GM19035 (cell line): Measurements from ENCODE around the gene RASGRP4.
"Not testable (repeated sequence)": the region's sequence is repeated elsewhere in the genome, so short reads cannot be mapped to it uniquely, and the experiment has no call there.

ENCODE experiments used
- ATAC-seq: cut with Tn5 transposase; IDR thresholded peaks from one replicate; pipeline ENCODE4 v1.9.1; 2021; ENCODE audit not compliant: unreplicated experiment

Gene RASGRP4, protein sequence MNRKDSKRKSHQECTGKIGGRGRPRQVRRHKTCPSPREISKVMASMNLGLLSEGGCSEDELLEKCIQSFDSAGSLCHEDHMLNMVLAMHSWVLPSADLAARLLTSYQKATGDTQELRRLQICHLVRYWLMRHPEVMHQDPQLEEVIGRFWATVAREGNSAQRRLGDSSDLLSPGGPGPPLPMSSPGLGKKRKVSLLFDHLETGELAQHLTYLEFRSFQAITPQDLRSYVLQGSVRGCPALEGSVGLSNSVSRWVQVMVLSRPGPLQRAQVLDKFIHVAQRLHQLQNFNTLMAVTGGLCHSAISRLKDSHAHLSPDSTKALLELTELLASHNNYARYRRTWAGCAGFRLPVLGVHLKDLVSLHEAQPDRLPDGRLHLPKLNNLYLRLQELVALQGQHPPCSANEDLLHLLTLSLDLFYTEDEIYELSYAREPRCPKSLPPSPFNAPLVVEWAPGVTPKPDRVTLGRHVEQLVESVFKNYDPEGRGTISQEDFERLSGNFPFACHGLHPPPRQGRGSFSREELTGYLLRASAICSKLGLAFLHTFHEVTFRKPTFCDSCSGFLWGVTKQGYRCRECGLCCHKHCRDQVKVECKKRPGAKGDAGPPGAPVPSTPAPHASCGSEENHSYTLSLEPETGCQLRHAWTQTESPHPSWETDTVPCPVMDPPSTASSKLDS

DNA sequence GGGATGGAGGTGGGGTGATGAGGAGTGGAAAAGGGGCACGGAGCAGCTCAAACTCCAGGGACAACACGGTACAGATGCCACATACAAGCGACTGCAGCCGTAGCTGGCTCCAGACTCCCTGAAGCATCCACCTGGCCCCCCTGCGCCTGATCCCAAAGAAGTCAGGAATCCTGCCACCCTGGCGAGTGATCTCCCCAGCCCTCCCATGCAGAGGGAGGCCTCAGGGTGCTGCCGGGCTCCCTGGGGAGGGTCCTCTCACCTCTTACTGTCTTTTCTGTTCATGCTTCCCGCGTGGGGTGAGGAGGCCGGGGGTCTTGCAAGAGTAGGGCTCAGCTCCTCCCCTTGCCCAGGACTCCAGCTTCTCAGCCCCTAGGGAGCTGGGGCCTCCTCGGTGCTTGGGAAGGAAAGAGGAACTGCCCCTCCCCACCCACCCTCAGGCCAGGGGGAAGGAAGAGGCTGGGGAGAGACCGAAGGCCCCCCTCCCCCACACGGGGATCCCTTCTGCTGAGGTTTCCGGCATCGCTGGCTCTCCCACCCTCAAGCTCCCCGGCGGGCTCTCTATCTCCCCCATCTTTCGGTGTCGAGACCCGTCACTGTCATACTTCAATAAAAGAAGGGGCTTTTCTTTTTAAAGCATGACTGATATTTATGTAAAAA lies at the start of gene RASGRP4:
TSS of gene RASGRP4 (minus strand) at position 410 of the 657 bp plus-strand sequence. CDS start at position 282, 128 bp downstream.
- no peak for ATAC-seq

GRCh38 chr19:38475176-38475575 lies 49.2 kb upstream of the RASGRP4 start:
- no peak for ATAC-seq

- ATAC-seq = no peak
Measured at GRCh38 chr19:38473201-38473600, 47.2 kb upstream of the RASGRP4 start.

- ATAC-seq = not testable (repeated sequence)
Measured at GRCh38 chr19:38472725-38473124, 46.7 kb upstream of the RASGRP4 start.

DNA sequence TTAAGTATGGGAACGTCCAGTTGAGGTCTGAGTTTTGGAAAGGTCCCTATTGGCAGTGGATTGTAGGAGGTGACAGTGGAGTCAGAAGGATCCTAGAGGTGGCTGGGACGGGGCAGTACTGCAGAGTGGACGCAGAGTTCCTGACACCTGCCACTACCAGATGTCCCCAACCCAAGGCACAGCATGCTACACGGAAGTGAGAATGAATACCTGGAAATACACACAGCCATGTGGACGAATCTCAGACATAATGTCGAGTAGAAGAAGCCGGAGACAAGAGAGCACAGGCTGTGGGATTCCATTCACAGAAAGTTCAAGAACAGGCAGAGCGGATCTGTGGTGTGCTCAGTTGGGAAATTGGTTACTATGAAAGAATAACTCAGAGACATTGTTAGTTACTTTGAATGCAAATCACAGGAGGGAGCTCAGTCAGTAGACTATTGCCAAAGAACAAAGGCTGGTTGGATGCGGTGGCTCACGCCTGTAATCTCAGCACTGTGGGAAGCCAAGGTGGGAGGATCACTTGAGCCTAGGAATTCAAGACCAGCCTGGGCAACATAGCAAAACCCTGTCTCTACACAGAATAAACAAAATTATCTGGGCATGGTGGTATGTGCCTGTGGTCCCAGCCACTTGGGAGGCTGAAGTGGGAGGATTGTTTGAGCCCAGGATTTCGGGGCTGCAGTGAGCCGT lies 44.9 kb upstream of the RASGRP4 start:
- ATAC-seq = no peak

GRCh38 chr19:38469151-38469550 lies 43.1 kb upstream of the RASGRP4 start:
- no peak for ATAC-seq

GRCh38 chr19:38467541-38468525 lies 41.8 kb upstream of the RASGRP4 start:
- no peak for ATAC-seq

DNA sequence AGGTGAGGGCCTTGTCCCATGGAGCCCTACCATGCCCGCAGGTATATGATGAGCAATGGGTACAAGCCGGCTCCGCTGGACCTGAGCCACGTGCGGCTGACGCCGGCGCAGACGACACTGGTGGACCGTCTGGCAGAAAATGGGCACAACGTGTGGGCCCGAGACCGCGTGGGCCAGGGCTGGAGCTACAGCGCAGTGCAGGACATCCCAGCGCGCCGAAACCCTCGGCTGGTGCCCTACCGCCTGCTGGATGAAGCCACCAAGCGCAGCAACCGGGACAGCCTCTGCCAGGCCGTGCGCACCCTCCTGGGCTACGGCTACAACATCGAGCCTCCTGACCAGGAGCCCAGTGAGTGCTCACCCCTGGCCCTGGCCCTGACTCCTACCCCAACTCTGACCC lies 40.0 kb upstream of the RASGRP4 start:
- ATAC-seq = no peak

DNA sequence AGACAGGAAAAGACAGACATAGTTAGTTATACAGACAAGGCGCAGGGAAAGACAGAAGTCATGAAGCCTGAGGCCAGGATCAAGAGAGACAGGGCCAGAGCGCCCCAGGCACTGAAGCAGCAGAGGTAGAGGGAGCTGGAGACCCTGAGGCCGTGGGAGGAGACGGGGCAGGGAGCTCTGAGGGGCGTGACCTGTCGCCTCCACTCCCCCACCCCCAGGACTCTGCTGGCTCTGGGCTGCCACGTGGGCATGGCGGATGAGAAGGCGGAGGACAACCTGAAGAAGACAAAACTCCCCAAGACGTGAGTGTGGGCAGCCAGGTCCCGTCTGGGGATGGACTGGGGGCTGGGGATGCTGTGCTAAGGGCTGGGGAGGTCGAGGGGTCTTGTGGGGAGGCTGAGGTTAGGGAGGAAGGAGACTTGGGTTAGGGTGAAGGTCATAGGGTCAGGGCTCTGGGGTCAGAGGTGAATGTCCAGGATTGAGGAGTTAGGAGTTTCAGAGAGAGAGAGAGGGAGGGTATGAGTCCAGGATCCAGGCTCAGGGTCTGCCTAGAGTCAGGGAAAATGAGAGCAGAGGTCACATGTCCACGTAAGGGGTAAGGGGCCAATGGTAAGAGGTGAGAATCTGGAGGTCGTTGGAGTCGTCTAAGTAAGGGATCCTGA lies 38.5 kb upstream of the RASGRP4 start:
- ATAC-seq = no peak

DNA sequence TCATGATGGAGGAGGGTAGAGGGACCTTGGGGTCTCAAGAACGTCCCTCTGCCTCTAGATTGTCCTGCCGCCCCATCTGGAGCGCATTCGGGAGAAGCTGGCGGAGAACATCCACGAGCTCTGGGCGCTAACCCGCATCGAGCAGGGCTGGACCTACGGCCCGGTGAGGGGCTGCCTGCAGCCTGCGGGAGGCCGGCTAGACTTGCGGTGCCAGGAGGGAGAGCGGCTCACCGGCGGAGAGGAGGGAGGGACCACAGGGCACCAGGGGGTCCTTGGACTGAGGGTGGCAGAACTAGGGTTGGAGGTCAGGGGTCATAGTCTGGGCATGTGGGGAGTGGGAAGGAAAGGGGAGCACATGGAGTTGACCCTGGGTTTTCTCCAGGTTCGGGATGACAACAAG lies 37.3 kb upstream of the RASGRP4 start:
- no peak for ATAC-seq

- ATAC-seq = no peak
Measured at GRCh38 chr19:38458991-38459390, 33.0 kb upstream of the RASGRP4 start.

- no peak for ATAC-seq
Measured at GRCh38 chr19:38457690-38458405, 31.8 kb upstream of the RASGRP4 start.

DNA sequence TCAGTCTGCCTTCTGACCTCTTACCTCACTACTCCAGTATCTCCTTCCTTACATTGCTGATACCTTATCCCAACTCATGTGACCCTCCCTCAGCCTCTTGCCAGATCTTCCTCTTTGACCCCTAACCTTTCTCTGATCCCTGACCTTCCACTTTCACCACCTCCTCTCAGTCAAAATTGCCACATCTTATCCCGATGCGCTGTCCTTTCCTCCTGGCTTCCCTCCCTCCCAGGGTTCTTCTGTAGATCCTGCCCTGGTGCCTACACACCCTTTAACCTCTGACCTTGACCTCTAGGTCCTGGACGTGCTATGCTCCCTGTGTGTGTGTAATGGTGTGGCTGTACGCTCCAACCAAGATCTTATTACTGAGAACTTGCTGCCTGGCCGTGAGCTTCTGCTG lies 31.2 kb upstream of the RASGRP4 start:
- no peak for ATAC-seq

DNA sequence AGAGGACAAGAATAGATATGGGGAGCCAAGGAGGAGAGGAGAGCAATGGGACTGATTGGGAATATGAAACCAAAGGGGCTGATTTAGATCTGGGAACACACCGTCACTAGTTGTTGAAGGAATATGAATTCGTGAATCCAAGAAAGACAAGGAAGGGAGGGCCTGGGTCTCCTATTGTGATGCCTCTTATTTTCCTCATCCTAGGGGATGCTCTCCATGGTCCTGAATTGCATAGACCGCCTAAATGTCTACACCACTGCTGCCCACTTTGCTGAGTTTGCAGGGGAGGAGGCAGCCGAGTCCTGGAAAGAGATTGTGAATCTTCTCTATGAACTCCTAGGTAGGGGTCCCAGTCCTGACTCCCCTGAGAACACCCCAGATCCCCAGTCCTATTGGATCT lies 29.0 kb upstream of the RASGRP4 start:
- ATAC-seq = no peak

DNA sequence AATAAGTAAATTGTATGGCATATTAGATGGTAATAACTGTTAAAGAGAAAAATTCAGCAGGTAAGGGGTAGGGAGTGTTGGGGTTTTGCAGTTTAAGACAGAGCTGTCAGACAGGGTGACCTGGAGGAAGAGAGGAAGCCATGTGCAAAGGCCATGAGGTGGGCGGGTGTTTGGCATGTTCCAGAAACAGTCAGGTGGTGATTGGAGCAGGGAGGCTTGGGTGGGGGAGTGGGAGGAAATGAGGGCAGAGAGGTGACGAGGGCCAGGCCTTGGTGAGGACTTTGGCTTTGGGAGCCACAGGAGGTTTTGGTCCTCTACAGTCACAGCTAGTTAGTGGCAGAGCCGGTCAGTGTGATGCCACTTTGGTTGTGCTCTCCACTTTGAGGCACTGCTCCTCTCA lies 27.6 kb upstream of the RASGRP4 start:
- ATAC-seq = no peak

- no peak for ATAC-seq
Measured at GRCh38 chr19:38452430-38453366, 26.7 kb upstream of the RASGRP4 start.

DNA sequence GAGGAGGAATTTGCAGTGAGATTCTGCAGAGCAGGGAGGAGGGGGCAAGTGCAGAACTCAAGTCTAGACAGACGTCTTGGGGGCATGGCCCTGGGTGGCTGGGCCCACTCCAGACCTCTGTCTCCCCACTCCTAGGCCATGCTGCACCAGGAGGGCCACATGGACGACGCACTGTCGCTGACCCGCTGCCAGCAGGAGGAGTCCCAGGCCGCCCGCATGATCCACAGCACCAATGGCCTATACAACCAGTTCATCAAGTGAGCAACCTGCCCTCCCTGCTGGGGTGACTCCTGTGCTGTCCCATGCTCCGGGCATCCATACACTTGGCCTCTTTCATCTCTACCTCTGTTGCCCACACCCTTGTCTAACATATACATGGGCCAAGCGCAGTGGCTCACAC lies 25.6 kb upstream of the RASGRP4 start:
- no peak for ATAC-seq

DNA sequence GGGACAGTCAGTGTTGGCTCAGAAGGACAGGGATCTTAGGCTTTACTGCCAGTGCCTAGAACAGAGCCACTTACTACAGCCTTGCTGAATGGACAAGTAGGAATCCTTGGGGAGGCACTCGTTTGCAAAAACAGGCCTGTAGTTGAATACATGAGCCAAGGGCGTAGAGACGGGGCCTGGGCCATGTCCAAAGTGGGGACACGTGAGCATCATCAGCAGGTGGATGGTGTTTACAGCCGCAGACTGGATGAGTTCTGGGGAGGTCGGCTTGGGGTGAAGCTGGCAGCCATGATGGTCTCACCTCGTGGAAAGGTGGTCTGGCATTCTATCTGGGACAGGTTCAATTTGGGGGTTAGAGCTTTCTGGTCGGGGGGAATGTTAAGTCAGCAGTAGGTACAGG lies 25.0 kb upstream of the RASGRP4 start:
- ATAC-seq = no peak
